IMR-90 (cell line): ENCODE measurements around the gene OR52W1.

Experiments
- BHLHE40 ChIP-seq: fragments of 150-350 bp; IDR thresholded peaks from 2 replicates; pipeline ENCODE4 v1.6.1; 2016; ENCODE audit warnings: mild to moderate bottlenecking, low read depth, low read length
- CHD1 ChIP-seq: IDR thresholded peaks from 2 replicates; pipeline ENCODE4 v1.6.1; 2012; ENCODE audit warnings: low read depth, low read length, improper control_type of control experiment
- MAFK ChIP-seq: IDR thresholded peaks from 2 replicates; pipeline ENCODE4 v1.6.1; 2012; ENCODE audit warnings: low read depth, low read length, improper control_type of control experiment
- POLR2A ChIP-seq: IDR thresholded peaks from 2 replicates; pipeline ENCODE4 v1.6.1; 2012; ENCODE audit warnings: mild to moderate bottlenecking, low read depth, low read length
- RAD21 ChIP-seq: IDR thresholded peaks from 2 replicates; pipeline ENCODE4 v1.6.1; 2012; ENCODE audit warnings: low read length, improper control_type of control experiment
- TF ChIP-seq, protein P1 (sequence below): conservative IDR thresholded peaks from 2 replicates; pipeline ENCODE4 v1.5.1; 2012; ENCODE audit warnings: mild to moderate bottlenecking, low read depth, low read length, improper control_type of control experiment

DNA sequence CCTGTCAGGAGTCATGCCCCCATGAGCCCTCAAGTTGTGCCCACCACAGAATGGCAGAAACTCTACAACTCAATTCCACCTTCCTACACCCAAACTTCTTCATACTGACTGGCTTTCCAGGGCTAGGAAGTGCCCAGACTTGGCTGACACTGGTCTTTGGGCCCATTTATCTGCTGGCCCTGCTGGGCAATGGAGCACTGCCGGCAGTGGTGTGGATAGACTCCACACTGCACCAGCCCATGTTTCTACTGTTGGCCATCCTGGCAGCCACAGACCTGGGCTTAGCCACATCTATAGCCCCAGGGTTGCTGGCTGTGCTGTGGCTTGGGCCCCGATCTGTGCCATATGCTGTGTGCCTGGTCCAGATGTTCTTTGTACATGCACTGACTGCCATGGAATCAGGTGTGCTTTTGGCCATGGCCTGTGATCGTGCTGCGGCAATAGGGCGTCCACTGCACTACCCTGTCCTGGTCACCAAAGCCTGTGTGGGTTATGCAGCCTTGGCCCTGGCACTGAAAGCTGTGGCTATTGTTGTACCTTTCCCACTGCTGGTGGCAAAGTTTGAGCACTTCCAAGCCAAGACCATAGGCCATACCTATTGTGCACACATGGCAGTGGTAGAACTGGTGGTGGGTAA lies at the start of gene OR52W1:
- TF ChIP-seq, protein P1, sequence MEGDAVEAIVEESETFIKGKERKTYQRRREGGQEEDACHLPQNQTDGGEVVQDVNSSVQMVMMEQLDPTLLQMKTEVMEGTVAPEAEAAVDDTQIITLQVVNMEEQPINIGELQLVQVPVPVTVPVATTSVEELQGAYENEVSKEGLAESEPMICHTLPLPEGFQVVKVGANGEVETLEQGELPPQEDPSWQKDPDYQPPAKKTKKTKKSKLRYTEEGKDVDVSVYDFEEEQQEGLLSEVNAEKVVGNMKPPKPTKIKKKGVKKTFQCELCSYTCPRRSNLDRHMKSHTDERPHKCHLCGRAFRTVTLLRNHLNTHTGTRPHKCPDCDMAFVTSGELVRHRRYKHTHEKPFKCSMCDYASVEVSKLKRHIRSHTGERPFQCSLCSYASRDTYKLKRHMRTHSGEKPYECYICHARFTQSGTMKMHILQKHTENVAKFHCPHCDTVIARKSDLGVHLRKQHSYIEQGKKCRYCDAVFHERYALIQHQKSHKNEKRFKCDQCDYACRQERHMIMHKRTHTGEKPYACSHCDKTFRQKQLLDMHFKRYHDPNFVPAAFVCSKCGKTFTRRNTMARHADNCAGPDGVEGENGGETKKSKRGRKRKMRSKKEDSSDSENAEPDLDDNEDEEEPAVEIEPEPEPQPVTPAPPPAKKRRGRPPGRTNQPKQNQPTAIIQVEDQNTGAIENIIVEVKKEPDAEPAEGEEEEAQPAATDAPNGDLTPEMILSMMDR, result no peak
- TF ChIP-seq RAD21, result no peak
- no peak for TF ChIP-seq MAFK
- no peak for TF ChIP-seq POLR2A
- no peak for TF ChIP-seq CHD1
- TF ChIP-seq BHLHE40, result no peak
